Measurements from ENCODE around the gene CCDC106. TPM values are rescaled to one million over a fixed set of nuclear protein-coding genes. Genes with fewer than 3 reads are reported as not detected.

The CCDC106 gene
- total RNA-seq, 1 donor from 2014 or later = 11.1 TPM

- intact Hi-C loops (cut with DNase I) = no loop called here
- H3K4me3 ChIP-seq = no peak overlapping the region
- no peak overlapping the region for H3K27ac ChIP-seq
- peaks cover 14% of the 10 kb centered on the region for H3K36me3 ChIP-seq
- no peaks in the 10 kb centered on the region for H3K9me3 ChIP-seq
- TF ChIP-seq CTCF (IDR thresholded peaks at IDR 0.05) = no peak
- DNase-seq = no peak
- no peaks in the 10 kb centered on the region for H3K27me3 ChIP-seq
- H3K4me1 ChIP-seq = peaks cover 30% of the 10 kb centered on the region
- ATAC-seq = no peak
Measured at GRCh38 chr19:55621205-55621672, 26.8 kb upstream of the CCDC106 start.

GRCh38 chr19:55621673-55622231 lies 26.3 kb upstream of the CCDC106 start:
- Histone ChIP-seq H3K27ac (no peak overlapping the region), H3K9me3 (no peaks in the 10 kb centered on the region), H3K27me3 (no peaks in the 10 kb centered on the region), H3K36me3 (peaks cover 9% of the 10 kb centered on the region), H3K4me3 (no peak overlapping the region), H3K4me1 (peaks cover 30% of the 10 kb centered on the region)
- TF ChIP-seq CTCF (IDR thresholded peaks at IDR 0.05) = no peak
- intact Hi-C loops (cut with DNase I) = no loop called here
- DNase-seq (peak; percentile 70), ATAC-seq (no peak)

GRCh38 chr19:55622242-55622969 lies 25.6 kb upstream of the CCDC106 start:
- no peaks in the 10 kb centered on the region for H3K27me3 ChIP-seq
- DNase-seq (peak; percentile 64), ATAC-seq (no peak)
- peaks cover 30% of the 10 kb centered on the region for H3K4me1 ChIP-seq
- intact Hi-C loops (cut with DNase I) = no loop called here
- no peak overlapping the region for H3K27ac ChIP-seq
- H3K4me3 ChIP-seq = no peak overlapping the region
- no peak for TF ChIP-seq CTCF (IDR thresholded peaks at IDR 0.05)
- H3K36me3 ChIP-seq = peaks cover 6% of the 10 kb centered on the region
- H3K9me3 ChIP-seq = no peaks in the 10 kb centered on the region

GRCh38 chr19:55623130-55623529 lies 24.9 kb upstream of the CCDC106 start:
- Histone ChIP-seq H3K4me1 (peaks cover 30% of the 10 kb centered on the region), H3K27me3 (no peaks in the 10 kb centered on the region), H3K36me3 (no peaks in the 10 kb centered on the region), H3K27ac (no peak overlapping the region), H3K4me3 (no peak overlapping the region), H3K9me3 (no peaks in the 10 kb centered on the region)
- no peak for ATAC-seq
- TF ChIP-seq CTCF (IDR thresholded peaks at IDR 0.05) = no peak
- intact Hi-C loops (cut with DNase I) = no loop called here
- DNase-seq = no peak

- ATAC-seq = no peak
Measured at GRCh38 chr19:55623561-55623960, 24.5 kb upstream of the CCDC106 start.

More at GRCh38 chr19:55623561-55623960, 24.5 kb upstream of the CCDC106 start:
- peaks cover 28% of the 10 kb centered on the region for H3K4me1 ChIP-seq
- no peak for TF ChIP-seq CTCF (IDR thresholded peaks at IDR 0.05)
- no peaks in the 10 kb centered on the region for H3K36me3 ChIP-seq
- H3K4me3 ChIP-seq = peak overlapping the region; percentile 53
- H3K9me3 ChIP-seq = no peaks in the 10 kb centered on the region
- peak overlapping the region; percentile 83 for H3K27ac ChIP-seq
- DNase-seq = no peak
- intact Hi-C loops (cut with DNase I) = no loop called here
- H3K27me3 ChIP-seq = no peaks in the 10 kb centered on the region
